HCT116 (cell line): Measurements from ENCODE around the gene ETNPPL.

ENCODE experiments used
- CTCF ChIP-seq, 3 experiments: fragments of 200-600 bp in 1 of 3; sonication (generic) in 1 of 3; IDR thresholded peaks in 2 of 3; conservative IDR thresholded peaks in 1 of 3; 2 replicates each; pipeline ENCODE4 v1.5.1; 2012 to 2017; ENCODE audit warnings: low read depth in 2 of 3, low read length in 2 of 3, antibody characterized with exemption in 1 of 3, borderline replicate concordance in 1 of 3, control low read depth in 1 of 3, mild to moderate bottlenecking in 1 of 3, mixed read lengths in 1 of 3, mixed run types in 1 of 3, moderate library complexity in 1 of 3; ENCODE audit not compliant: insufficient read depth in 1 of 3
- EZH2 ChIP-seq: fragments of 200-600 bp; sonication (generic); IDR thresholded peaks from 2 replicates; pipeline ENCODE4 v1.6.1; 2017; ENCODE audit warnings: antibody characterized with exemption, mixed run types
- EZH2phosphoT487 ChIP-seq: fragments of 200-600 bp; IDR thresholded peaks from 2 replicates; pipeline ENCODE4 v1.6.1; 2018; ENCODE audit warnings: antibody characterized with exemption, borderline replicate concordance
- POLR2A ChIP-seq: IDR thresholded peaks from 2 replicates; pipeline ENCODE4 v1.7.0; 2011; ENCODE audit warnings: borderline replicate concordance; ENCODE audit not compliant: insufficient read depth, insufficient read length; ENCODE audit errors: extremely low read depth
- POLR2AphosphoS5 ChIP-seq: IDR thresholded peaks from 2 replicates; pipeline ENCODE4 v1.6.1; 2011; ENCODE audit warnings: mild to moderate bottlenecking, low read depth, low read length, moderate library complexity
- SIN3A ChIP-seq: IDR thresholded peaks from 2 replicates; pipeline ENCODE4 v1.6.1; 2012; ENCODE audit warnings: low read depth
- YY1 ChIP-seq: IDR thresholded peaks from 2 replicates; pipeline ENCODE4 v1.6.1; 2011; ENCODE audit warnings: low read length, low read depth, moderate library complexity, mild to moderate bottlenecking; ENCODE audit not compliant: insufficient replicate concordance; ENCODE audit errors: extremely low read depth
- TF ChIP-seq, protein P1 (sequence below): IDR thresholded peaks from 2 replicates; pipeline ENCODE4 v1.6.1; 2012
- TF ChIP-seq, protein P2 (sequence below): IDR thresholded peaks from 2 replicates; pipeline ENCODE4 v1.6.1; 2011; ENCODE audit warnings: mild to moderate bottlenecking, low read length, moderate library complexity; ENCODE audit not compliant: insufficient replicate concordance; ENCODE audit errors: extremely low read depth

DNA sequence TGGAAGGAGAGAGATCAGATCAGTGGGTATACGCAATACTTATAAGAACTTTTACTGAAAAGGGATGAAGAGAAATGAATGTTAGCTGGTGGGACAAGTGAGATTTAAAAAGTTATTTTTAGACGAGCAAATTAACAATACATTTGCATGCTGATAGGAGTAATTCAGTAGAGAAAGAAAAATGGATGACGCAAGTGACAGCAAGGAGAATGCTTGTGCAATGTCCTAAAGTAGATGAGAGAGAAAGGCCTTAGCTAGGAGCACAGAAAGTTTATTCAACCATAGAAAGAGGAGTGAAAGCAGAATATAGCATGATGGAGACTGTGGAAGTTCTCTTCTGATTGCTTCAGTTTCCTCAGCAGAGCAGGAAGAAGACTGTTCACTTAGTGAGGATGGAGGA lies 66.7 kb downstream of the ETNPPL start:
- no peak for TF ChIP-seq SIN3A
- no peak for TF ChIP-seq EZH2phosphoT487
- TF ChIP-seq POLR2A: no peak
- TF ChIP-seq CTCF (IDR thresholded peaks at IDR 0.05 in 2 of 3, conservative IDR thresholded peaks at IDR 0.05 in 1 of 3; ENCODE audit: borderline replicate concordance in 1 of 3, insufficient read depth in 1 of 3, low read depth in 2 of 3, low read length in 2 of 3): no peak
- TF ChIP-seq, protein P1, sequence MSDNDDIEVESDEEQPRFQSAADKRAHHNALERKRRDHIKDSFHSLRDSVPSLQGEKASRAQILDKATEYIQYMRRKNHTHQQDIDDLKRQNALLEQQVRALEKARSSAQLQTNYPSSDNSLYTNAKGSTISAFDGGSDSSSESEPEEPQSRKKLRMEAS: no peak
- TF ChIP-seq YY1: no peak
- TF ChIP-seq EZH2: no peak
- no peak for TF ChIP-seq POLR2AphosphoS5
- TF ChIP-seq, protein P2, sequence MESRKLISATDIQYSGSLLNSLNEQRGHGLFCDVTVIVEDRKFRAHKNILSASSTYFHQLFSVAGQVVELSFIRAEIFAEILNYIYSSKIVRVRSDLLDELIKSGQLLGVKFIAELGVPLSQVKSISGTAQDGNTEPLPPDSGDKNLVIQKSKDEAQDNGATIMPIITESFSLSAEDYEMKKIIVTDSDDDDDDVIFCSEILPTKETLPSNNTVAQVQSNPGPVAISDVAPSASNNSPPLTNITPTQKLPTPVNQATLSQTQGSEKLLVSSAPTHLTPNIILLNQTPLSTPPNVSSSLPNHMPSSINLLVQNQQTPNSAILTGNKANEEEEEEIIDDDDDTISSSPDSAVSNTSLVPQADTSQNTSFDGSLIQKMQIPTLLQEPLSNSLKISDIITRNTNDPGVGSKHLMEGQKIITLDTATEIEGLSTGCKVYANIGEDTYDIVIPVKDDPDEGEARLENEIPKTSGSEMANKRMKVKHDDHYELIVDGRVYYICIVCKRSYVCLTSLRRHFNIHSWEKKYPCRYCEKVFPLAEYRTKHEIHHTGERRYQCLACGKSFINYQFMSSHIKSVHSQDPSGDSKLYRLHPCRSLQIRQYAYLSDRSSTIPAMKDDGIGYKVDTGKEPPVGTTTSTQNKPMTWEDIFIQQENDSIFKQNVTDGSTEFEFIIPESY: no peak
